Measurements from ENCODE around the gene MAN2A1. TPM values are rescaled to one million over a fixed set of nuclear protein-coding genes. Genes with fewer than 3 reads are reported as not detected.

MAN2A1 gene
- total RNA-seq, 4 donors from 2014 or later, result 38.3 to 51.9 (median 46.2) TPM

GRCh38 chr5:109660301-109660700 is 29.4 kb upstream of the MAN2A1 start:
- ATAC-seq (ENCODE audit: low FRiP score) (no peak), DNase-seq (ENCODE audit: low spot score) (no peak)
- TF ChIP-seq CTCF (IDR thresholded peaks at IDR 0.05), result no peak

GRCh38 chr5:109668237-109668636 is 21.5 kb upstream of the MAN2A1 start:
- no peak for DNase-seq (ENCODE audit: low spot score)
- no peak for TF ChIP-seq CTCF (IDR thresholded peaks at IDR 0.05)
- ATAC-seq (ENCODE audit: low FRiP score), result no peak

GRCh38 chr5:109668668-109669422 is 20.9 kb upstream of the MAN2A1 start:
- no peak for TF ChIP-seq CTCF (IDR thresholded peaks at IDR 0.05)
- ATAC-seq (ENCODE audit: low FRiP score) (no peak), DNase-seq (ENCODE audit: low spot score) (no peak)

- DNase-seq (ENCODE audit: low spot score), result no peak
- no peak for ATAC-seq (ENCODE audit: low FRiP score)
- TF ChIP-seq CTCF (IDR thresholded peaks at IDR 0.05), result no peak
Observed at GRCh38 chr5:109669991-109670706, 19.6 kb upstream of the MAN2A1 start.

GRCh38 chr5:109671136-109671535 is 18.6 kb upstream of the MAN2A1 start:
- no peak for TF ChIP-seq CTCF (IDR thresholded peaks at IDR 0.05)
- ATAC-seq (ENCODE audit: low FRiP score), result no peak
- no peak for DNase-seq (ENCODE audit: low spot score)

- no peak for DNase-seq (ENCODE audit: low spot score)
- no peak for TF ChIP-seq CTCF (IDR thresholded peaks at IDR 0.05)
- ATAC-seq (ENCODE audit: low FRiP score), result no peak
Observed at GRCh38 chr5:109674596-109674995, 15.1 kb upstream of the MAN2A1 start.

- no peak for DNase-seq (ENCODE audit: low spot score)
- ATAC-seq (ENCODE audit: low FRiP score), result no peak
Observed at GRCh38 chr5:109676920-109677319, 12.8 kb upstream of the MAN2A1 start.

More at GRCh38 chr5:109676920-109677319, 12.8 kb upstream of the MAN2A1 start:
- TF ChIP-seq CTCF (IDR thresholded peaks at IDR 0.05), result no peak
